DOHH2 (cell line): Measurements from ENCODE around the gene MT1X.

Source experiments
- H3F3A ChIP-seq: fragments of 200-600 bp; sonication (generic), shearing (Covaris generic); 2 replicates; pipeline ENCODE4 v1.6.0; 2016; ENCODE audit warnings: antibody characterized with exemption, mild to moderate bottlenecking; ENCODE audit not compliant: control insufficient read depth, insufficient read depth
- H3K27ac ChIP-seq: fragments of 200-600 bp; sonication (generic); 2 replicates; pipeline ENCODE4 v1.5.1; 2014; ENCODE audit warnings: low read depth, mild to moderate bottlenecking, low read length, moderate library complexity
- H3K27me3 ChIP-seq: fragments of 200-600 bp; sonication (generic); 2 replicates; pipeline ENCODE4 v1.6.1; 2014; ENCODE audit warnings: mild to moderate bottlenecking, low read length, mixed read lengths; ENCODE audit not compliant: control insufficient read depth
- H3K36me3 ChIP-seq: fragments of 200-600 bp; sonication (generic); 2 replicates; pipeline ENCODE4 v1.6.1; 2014; ENCODE audit warnings: mild to moderate bottlenecking, low read length, moderate library complexity, mixed read lengths; ENCODE audit not compliant: control insufficient read depth
- H3K4me1 ChIP-seq: fragments of 200-600 bp; sonication (generic); 2 replicates; pipeline ENCODE4 v1.6.1; 2014; ENCODE audit warnings: mild to moderate bottlenecking, low read length, mixed read lengths; ENCODE audit not compliant: control insufficient read depth
- H3K4me2 ChIP-seq: fragments of 200-600 bp; sonication (generic); 2 replicates; pipeline ENCODE4 v1.6.0; 2014; ENCODE audit warnings: mild to moderate bottlenecking, low read length, moderate library complexity
- H3K4me3 ChIP-seq: fragments of 200-600 bp; sonication (generic); 2 replicates; pipeline ENCODE4 v1.5.1; 2014; ENCODE audit warnings: mild to moderate bottlenecking, low read length, mixed read lengths
- H3K79me2 ChIP-seq: fragments of 200-600 bp; sonication (generic); 2 replicates; pipeline ENCODE4 v1.6.1; 2014; ENCODE audit warnings: mild to moderate bottlenecking, low read length, mixed read lengths; ENCODE audit not compliant: control insufficient read depth
- H3K9me2 ChIP-seq: fragments of 200-600 bp; sonication (generic); replicated peaks from 2 replicates; pipeline ENCODE4 v1.6.1; 2014; ENCODE audit warnings: mild to moderate bottlenecking, low read length, mixed read lengths; ENCODE audit not compliant: control insufficient read depth
- H3K9me3 ChIP-seq: fragments of 200-600 bp; sonication (generic); 2 replicates; pipeline ENCODE4 v1.6.1; 2014; ENCODE audit warnings: antibody characterized with exemption, low read length, mixed read lengths; ENCODE audit not compliant: control insufficient read depth, insufficient read depth
- H4K20me1 ChIP-seq: fragments of 200-600 bp; sonication (generic); 2 replicates; pipeline ENCODE4 v1.6.0; 2014; ENCODE audit warnings: low read depth, mild to moderate bottlenecking, antibody characterized with exemption, low read length, moderate library complexity; ENCODE audit not compliant: control insufficient read depth, insufficient read depth
- EZH2phosphoT487 ChIP-seq: fragments of 200-600 bp; sonication (generic); IDR thresholded peaks from 2 replicates; pipeline ENCODE4 v1.6.1; 2017; ENCODE audit warnings: borderline replicate concordance, mild to moderate bottlenecking, antibody characterized with exemption, low read length, moderate library complexity, mixed read lengths
- TF ChIP-seq, protein P1 (sequence below): fragments of 200-600 bp; sonication (generic); IDR thresholded peaks from one replicate; pipeline ENCODE4 v1.5.1; 2014; ENCODE audit warnings: antibody characterized with exemption, mild to moderate bottlenecking, low read depth, low read length; ENCODE audit not compliant: poor library complexity, severe bottlenecking

MT1X gene

DNA sequence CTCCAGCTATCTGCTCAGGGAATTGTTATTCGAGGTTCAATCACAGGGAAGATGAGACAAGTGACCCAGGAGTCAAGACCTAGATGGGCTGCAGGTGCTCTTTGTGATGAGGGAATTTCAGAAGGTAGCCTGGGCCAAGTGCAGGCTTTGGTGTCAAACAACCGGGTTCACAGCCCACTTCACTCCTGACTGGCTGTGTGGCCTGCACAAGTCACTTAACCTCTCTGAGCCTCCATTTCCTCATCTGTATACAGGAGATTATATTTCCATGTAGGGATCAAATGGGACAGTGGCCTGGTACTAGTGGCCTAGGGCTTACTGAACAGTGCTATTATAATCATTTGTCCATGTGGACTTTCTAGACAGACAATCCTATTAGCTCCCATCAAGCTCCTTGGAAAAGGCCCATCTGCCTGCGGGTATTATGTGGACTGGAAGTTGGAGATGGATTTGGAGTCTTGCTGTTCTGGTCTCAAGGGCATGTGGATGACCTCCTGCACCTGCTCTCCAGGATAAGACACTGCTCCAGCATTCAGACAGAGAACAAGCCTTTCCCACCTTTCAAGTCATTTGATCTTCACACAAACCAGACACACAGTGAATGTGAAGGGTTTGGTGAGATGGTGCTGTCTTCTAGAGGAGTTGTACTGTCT is 3.1 kb upstream of the MT1X start:
- Histone ChIP-seq H3K27me3 (peaks cover 31% of the 10 kb centered on the region), H3K36me3 (no peaks in the 10 kb centered on the region), H3K4me3 (no peak overlapping the region), H3K79me2 (no peaks in the 10 kb centered on the region), H4K20me1 (no peaks in the 10 kb centered on the region), H3K4me1 (peaks cover 14% of the 10 kb centered on the region), H3K9me3 (no peaks in the 10 kb centered on the region), H3K27ac (no peak overlapping the region), H3K4me2 (no peak overlapping the region), H3F3A (no peaks in the 10 kb centered on the region), H3K9me2 (no peaks in the 10 kb centered on the region)
- no peak for TF ChIP-seq EZH2phosphoT487
- TF ChIP-seq, protein P1, sequence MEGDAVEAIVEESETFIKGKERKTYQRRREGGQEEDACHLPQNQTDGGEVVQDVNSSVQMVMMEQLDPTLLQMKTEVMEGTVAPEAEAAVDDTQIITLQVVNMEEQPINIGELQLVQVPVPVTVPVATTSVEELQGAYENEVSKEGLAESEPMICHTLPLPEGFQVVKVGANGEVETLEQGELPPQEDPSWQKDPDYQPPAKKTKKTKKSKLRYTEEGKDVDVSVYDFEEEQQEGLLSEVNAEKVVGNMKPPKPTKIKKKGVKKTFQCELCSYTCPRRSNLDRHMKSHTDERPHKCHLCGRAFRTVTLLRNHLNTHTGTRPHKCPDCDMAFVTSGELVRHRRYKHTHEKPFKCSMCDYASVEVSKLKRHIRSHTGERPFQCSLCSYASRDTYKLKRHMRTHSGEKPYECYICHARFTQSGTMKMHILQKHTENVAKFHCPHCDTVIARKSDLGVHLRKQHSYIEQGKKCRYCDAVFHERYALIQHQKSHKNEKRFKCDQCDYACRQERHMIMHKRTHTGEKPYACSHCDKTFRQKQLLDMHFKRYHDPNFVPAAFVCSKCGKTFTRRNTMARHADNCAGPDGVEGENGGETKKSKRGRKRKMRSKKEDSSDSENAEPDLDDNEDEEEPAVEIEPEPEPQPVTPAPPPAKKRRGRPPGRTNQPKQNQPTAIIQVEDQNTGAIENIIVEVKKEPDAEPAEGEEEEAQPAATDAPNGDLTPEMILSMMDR: no peak

DNA sequence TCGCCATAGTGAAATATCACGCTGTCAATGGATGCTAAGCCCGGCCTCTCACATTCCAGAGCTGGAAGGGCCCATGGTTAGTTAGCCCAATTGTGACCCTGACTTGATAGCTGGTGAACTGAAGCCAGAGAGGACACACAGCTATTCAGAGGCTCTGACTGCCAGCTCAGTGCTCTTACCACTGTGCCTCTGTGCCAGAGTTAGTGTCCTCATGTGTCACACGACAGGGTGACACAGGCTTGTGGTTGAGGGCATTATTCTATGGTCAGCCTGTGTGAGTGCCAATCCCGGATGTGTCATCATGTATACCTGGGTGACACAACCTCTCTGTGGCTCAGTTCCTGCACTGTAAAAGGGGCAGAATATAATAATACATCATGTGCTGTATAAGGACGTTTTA is 2.5 kb upstream of the MT1X start:
- Histone ChIP-seq H3K4me2 (no peak overlapping the region), H3K4me1 (peaks cover 14% of the 10 kb centered on the region), H3K36me3 (no peaks in the 10 kb centered on the region), H3F3A (no peaks in the 10 kb centered on the region), H3K27me3 (peaks cover 31% of the 10 kb centered on the region), H4K20me1 (no peaks in the 10 kb centered on the region), H3K9me2 (no peaks in the 10 kb centered on the region), H3K27ac (no peak overlapping the region), H3K9me3 (no peaks in the 10 kb centered on the region), H3K4me3 (no peak overlapping the region), H3K79me2 (no peaks in the 10 kb centered on the region)
- no peak for TF ChIP-seq EZH2phosphoT487
- TF ChIP-seq, protein P1: no peak

DNA sequence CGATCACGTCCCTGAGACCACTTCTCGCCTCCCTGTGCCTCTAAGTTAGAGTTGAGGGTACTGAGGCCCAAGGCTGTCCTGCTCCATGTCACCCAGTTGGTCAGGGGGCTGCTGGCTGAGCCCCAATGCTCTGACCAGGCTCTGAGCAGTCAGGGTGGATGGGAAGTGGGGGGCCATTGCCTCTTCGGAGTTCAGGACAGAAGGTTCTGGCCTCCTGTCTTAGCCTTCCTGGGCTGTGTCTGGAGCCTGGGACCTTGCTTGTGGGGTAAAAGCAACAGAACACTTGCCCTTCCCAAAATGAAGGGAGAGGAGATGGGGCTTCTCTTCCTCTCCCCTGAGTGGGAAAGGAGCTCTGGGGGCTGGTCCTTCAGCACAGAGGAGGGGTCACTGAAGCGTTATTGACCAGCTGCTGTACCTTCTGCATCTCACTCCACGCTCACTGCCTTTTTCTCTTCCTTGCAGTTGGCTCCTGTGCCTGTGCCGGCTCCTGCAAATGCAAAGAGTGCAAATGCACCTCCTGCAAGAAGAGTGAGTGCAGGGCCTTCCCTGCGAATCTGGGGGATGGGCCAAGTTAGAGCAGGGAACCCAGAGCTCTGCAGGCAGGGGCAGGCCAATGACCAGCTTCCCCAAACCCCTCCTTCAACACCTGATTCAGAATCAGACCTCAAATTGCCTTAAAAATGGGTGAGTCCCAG is 580 bp downstream of the MT1X start:
- Histone ChIP-seq H3K9me2 (no peaks in the 10 kb centered on the region), H3K9me3 (no peaks in the 10 kb centered on the region), H3K79me2 (no peaks in the 10 kb centered on the region), H3K4me2 (peak overlapping the region; percentile 78), H3F3A (no peaks in the 10 kb centered on the region), H4K20me1 (no peaks in the 10 kb centered on the region), H3K4me1 (peaks cover 14% of the 10 kb centered on the region), H3K36me3 (no peaks in the 10 kb centered on the region), H3K4me3 (peak overlapping the region; percentile 71), H3K27me3 (peaks cover 18% of the 10 kb centered on the region), H3K27ac (no peak overlapping the region)
- no peak for TF ChIP-seq EZH2phosphoT487
- TF ChIP-seq, protein P1: no peak
